LHCN-M2 (cell line): Measurements from ENCODE around the gene AMY1C. TPM values are rescaled to one million over a fixed set of nuclear protein-coding genes. Genes with fewer than 3 reads are reported as not detected.
A peak's percentile ranks its signal among the peaks of the same experiment; 100 is the strongest.
"Not testable (repeated sequence)": the region's sequence is repeated elsewhere in the genome, so short reads cannot be mapped to it uniquely, and the experiment has no call there.

Source experiments
- DNase-seq: peaks from one replicate; pipeline ENCODE4 v3.0.0-alpha.2; 2012; ENCODE audit warnings: low read depth
- polyA plus RNA-seq: library from polyadenylated mRNA; unstranded; fragments of >200 nt; gene quantifications from one replicate; pipeline ENCODE4 v1.2.1, GENCODE V29; 2012; ENCODE audit warnings: missing spikeins
- total RNA-seq: library from RNA; depleted of rRNA; stranded (reverse); fragments of >200 nt; gene quantifications from 2 replicates; pipeline ENCODE4 v1.2.3, GENCODE V29; 2014; rRNA removed

Gene AMY1C
- total RNA-seq, result not detected in 2 replicates
- polyA plus RNA-seq, result not detected

DNA sequence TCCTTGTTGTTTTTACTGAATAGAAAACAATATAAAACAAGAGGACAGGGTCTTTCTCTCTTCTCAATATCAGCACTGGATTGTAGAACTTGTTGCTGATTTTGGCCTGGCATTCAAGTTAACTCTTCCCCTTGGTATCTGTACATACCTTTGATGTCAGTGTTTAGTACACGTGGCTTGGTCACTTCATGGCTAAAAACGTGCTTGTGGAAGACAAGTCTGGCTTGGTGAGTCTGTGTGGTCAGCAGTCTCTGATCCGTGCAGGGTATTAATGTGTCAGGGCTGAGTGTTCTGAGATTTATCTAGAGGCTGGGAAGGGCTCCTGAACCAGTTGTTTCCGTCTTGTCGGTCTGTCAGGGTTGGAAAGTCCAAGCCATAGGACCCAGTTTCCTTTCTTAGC is at the start of gene AMY1C:
Gene AMY1C (plus strand): TSS at position 301 of the 400 bp plus-strand sequence. CDS start 572 bp downstream, outside the sequence.
- DNase-seq, result not testable (repeated sequence)

DNA sequence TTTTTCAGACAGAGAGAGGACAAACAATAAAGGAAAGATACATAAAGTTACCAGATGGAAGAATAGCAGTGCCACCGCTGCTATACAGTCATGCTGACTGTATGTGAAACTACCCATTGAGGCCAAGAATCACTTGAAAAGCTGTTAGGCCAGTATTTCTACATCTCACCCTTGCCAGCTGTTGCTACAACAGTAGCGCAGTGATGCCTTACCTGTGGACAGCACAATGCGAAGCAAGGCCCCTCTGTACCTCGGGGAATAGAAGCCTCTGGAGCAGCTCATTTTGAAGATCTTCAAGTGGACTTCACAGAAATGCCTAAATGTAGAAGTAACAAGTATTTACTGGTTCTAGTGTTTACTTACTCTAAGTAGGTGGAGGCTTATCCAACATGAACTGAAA is 49.0 kb upstream of the AMY1C start:
- DNase-seq, result not testable (repeated sequence)

DNA sequence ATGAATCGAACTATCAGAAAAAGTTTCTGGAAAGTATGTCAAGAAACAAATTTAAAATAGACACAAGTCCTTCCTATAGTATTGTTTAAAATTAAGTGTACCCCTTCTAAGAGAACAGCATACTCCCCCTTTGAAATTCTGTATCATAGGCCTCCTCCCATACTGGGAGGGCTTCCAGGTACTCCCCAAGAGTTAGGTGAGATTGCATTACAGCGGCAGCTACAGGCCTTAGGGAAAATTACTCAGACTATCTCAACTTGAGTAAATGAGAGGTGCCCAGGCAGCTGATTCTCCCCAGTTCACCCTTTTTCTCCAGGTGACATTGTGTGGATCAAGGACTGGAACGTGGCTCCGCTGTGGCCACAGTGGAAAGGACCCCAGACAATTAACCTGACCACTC is 48.4 kb upstream of the AMY1C start:
- not testable (repeated sequence) for DNase-seq

DNA sequence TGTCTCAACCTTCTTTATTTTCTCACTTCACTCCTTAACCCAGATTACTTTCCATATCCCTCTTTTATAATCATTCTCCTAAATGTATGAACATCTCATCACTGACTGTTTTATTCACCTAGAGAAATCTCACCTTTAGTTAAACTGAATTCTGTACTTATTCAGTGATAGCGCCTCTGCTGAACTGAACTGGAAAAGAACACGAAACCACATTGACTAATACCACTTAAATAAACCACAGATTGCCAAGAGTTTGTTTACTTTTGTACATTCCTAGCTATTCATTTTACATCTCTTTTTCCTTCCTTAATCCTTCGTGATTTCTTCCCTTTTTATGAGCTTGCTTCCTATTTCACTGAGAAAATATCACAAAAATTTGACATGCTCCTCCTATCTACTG is 42.0 kb upstream of the AMY1C start:
- not testable (repeated sequence) for DNase-seq

DNA sequence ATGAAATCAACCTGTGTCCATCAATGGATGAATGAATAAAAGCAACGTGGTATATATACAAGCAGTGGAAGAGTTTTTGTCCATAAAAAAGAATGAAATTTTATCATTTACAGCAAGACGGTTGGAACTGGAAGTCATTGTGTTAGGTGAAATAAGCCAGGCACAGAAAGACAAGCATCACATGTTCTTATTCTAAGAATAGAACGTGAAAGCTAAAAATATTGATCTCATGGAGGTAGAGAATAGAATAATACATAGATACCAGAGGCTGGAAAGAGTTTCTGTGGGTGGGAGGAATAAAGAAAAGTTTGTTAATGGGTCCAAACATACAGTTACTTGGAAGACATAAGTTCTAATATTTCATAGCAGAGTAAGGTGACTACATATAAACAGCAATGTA is 39.3 kb upstream of the AMY1C start:
- DNase-seq, result not testable (repeated sequence)

DNA sequence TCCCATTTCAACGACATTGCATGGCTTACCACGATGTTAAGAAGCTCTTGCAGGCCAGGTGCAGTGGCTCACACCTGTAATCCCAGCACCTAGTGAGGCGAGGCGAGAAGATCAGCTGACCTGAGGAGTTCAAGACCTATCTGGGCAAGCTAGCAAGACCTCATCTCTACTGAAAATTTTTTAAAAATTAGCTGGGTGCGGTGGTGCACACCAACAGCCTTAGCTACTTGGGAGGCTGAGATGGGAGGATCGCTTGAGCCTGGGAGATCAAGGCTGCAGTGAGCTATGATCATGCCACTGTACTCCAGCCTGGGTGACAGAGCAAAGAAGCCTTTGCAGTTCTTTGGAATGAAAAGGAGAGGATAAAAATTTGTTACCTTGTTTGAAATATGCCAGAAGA is 32.3 kb upstream of the AMY1C start:
- DNase-seq, result not testable (repeated sequence)

DNA sequence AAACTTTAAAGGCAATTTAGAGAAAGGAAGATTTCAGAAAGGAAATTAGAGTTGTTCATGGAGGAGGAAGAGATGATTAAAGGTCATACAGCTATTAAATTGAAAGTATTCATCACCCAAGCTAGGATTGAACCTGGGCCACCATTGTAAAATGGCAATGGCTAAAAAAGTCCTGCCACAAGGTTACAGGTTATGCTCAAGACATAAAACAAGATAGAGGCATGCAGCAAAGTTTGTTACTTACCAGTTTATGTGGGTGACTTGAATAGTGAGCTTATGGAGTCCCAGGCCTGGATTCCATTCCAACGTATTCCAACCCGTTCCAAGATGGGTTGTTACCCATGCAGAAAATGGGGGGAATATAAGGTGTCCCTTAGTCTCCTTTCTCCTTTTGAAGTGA is 28.2 kb upstream of the AMY1C start:
- DNase-seq, result not testable (repeated sequence)

DNA sequence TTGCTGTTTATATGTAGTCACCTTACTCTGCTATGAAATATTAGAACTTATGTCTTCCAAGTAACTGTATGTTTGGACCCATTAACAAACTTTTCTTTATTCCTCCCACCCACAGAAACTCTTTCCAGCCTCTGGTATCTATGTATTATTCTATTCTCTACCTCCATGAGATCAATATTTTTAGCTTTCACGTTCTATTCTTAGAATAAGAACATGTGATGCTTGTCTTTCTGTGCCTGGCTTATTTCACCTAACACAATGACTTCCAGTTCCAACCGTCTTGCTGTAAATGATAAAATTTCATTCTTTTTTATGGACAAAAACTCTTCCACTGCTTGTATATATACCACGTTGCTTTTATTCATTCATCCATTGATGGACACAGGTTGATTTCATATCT is 14.4 kb upstream of the AMY1C start:
- DNase-seq, result not testable (repeated sequence)

DNA sequence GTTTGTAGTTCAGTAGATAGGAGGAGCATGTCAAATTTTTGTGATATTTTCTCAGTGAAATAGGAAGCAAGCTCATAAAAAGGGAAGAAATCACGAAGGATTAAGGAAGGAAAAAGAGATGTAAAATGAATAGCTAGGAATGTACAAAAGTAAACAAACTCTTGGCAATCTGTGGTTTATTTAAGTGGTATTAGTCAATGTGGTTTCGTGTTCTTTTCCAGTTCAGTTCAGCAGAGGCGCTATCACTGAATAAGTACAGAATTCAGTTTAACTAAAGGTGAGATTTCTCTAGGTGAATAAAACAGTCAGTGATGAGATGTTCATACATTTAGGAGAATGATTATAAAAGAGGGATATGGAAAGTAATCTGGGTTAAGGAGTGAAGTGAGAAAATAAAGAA is 11.7 kb upstream of the AMY1C start:
- not testable (repeated sequence) for DNase-seq

DNA sequence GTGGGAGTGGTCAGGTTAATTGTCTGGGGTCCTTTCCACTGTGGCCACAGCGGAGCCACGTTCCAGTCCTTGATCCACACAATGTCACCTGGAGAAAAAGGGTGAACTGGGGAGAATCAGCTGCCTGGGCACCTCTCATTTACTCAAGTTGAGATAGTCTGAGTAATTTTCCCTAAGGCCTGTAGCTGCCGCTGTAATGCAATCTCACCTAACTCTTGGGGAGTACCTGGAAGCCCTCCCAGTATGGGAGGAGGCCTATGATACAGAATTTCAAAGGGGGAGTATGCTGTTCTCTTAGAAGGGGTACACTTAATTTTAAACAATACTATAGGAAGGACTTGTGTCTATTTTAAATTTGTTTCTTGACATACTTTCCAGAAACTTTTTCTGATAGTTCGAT is 5.2 kb upstream of the AMY1C start:
- DNase-seq, result not testable (repeated sequence)

DNA sequence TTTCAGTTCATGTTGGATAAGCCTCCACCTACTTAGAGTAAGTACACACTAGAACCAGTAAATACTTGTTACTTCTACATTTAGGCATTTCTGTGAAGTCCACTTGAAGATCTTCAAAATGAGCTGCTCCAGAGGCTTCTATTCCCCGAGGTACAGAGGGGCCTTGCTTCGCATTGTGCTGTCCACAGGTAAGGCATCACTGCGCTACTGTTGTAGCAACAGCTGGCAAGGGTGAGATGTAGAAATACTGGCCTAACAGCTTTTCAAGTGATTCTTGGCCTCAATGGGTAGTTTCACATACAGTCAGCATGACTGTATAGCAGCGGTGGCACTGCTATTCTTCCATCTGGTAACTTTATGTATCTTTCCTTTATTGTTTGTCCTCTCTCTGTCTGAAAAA is 4.7 kb upstream of the AMY1C start:
- DNase-seq, result not testable (repeated sequence)

DNA sequence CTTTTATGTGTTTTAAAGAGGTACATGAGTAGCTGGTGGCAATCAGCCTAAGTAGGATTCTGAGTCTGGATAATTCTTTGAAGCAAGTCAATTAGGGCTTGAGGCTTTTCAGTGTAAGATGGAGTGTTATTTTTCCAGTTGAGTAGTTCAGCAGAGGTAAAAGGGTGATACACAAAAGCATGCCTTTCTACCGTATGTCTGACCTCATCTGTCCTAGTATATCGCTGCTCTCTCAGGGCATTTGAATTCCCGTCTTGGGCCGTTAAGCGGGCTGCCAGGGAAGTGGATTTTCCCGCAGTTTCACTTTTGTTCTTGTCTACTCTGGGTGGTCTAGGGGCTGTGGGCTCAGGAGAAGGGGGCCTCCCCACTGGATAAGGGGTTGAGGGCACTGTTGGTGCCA is 1.4 kb upstream of the AMY1C start:
- not testable (repeated sequence) for DNase-seq

DNA sequence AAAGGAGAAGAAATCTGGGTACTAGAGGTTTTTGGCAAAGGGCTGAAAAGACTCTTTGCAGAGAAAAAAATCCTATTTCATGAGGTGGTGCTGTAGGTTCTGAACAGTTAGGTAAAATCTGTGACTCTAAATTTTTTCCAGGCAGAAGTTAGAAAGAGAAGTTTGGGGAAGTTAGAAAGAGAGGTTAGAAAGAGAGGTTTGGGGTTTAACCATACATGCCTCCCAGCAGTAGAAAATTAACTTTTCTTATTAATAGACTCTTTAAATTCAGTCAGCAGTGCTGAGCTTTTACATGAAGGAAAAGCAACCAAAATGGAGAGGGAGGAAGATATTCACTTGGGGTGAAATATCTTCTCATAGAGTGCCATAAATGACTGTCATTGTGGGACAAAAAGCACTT is 12.2 kb downstream of the AMY1C start:
- DNase-seq, result no peak

DNA sequence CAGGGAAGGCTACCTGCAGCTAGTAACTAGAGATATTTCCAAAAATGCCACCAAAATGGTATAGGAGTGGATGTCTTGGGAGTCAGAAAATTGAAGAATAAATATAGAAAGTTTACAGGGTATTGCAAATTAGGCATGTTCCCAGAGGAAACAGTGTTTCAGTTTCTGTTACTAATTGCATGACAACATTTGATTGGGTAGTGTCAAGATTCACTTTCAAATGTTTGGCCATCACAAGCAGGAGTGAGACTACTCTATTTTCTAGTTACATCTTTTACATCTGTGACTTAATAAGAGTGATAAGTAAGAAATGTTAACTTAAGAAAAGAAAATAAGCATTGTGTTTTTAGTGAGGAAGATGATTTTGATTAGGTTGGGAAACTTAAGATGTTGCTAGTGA is 30.2 kb downstream of the AMY1C start:
- DNase-seq, result no peak

DNA sequence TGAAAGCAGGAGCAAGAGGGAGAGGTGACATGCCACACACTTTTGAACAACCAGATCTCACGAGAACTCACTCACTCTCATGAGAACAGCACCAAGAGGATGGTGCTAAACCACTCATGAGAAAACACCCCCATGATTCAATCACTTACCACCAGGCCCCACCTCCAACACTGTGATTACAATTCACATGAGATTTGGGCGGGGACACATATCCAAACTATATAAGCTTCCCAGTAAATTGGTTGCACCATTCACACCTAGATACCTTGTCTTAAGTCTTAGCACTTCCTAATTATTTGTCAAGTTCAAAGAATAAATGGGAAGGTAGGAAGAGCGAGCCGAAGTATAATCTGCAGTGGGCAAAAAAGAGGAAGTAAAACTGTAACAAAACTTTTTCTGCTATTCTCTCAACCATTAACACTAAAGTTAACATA is 34.3 kb downstream of the AMY1C start:
- DNase-seq, result no peak

DNA sequence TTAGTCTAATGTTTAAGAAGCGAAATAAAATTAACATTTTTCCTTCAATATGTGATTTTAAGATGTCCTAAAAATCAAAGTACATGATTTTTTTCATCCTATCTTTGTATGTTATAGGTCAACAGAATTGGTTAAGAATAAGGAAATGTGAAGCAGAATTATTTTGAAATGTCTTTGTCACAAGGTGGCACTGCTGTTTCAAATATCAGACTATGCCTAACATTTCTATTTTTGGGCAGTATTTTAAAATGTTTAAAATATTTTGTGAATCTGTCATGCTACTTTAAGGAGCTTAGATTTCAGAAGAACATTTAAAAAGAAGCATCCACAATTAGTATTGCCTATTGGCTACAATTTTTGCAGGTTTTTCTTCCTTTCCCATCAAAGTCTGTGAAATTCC is 38.7 kb downstream of the AMY1C start:
- DNase-seq, result peak; percentile 0

DNA sequence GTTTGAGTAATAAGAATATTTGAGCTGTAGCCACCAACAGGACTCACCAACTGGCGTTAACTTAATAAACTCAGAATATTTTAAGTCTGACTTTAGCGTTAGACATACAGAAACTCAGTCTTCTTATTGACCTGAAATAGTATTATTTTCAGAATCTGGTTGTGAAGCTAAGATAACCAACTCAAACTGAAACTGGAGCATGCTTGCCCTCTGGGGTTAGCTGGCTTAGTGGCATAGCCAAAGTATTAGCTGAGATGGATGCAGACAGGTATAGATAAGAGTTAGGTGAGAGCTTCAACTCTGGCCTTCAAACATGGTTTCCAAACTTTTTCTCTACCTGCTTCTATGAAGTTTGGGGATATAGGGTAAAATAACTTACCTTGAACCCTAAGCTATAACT is 40.5 kb downstream of the AMY1C start:
- DNase-seq, result no peak

Other genes starting within 250 kb of the AMY1C start
- 6.2 and 6.5 TPM in 2 replicates for gene RNPC3, start 224.2 kb upstream of the AMY1C start, total RNA-seq
- gene AMY2B, start 178.3 kb upstream of the AMY1C start, total RNA-seq, result 1.5 and 2.7 TPM in 2 replicates
- gene AMY2A, start 132.5 kb upstream of the AMY1C start, total RNA-seq, result not detected in 2 replicates
- gene AMY1A, start 94.1 kb upstream of the AMY1C start, total RNA-seq, result not detected in 2 replicates
- gene AMY1B, start 53.7 kb upstream of the AMY1C start, total RNA-seq, result not detected in 2 replicates